ENCODE data around the gene MAP6.

MAP6 gene

DNA sequence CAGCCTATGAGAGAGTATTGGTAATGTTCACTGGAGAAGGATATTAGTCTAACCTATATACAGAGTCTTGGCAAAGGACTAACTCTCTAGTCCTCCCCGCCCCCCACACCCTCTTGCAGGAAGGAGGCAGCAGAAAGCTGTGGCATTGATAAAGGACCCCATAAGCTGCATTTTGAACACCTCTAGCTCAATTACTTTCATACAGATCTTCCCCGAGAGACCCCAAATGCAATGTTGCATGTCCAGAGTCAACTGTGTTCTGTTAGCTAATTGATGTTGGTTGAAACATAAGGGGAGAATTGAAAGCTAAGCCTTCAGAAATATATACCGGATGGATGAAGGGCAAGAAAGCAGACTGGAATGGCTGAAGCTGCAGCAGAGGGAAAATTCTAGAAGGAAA, 2.8 kb downstream of the MAP6 start:
- DNase-seq: no peak

DNA sequence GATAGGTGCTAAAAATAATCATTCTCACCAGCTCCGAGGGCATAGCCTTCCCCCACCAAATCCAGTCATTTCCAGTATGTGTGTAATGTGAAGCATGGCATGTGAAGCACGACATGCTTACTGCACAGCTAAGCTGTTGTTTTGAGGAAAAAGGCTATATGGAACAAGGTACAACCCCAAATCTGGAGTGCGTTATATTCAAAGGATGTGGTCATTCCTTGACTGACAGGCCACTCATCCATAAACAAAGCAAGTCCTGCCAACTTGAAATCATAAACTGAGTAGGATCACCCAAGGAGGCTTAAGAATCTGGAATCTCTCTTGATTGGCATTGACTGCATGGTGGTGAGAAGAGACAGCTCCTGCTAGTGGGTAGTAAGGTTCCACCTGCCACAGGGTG, 3.7 kb downstream of the MAP6 start:
- no peak for DNase-seq

GRCh38 chr11:75664389-75664788, 4.4 kb downstream of the MAP6 start:
- DNase-seq: no peak

DNA sequence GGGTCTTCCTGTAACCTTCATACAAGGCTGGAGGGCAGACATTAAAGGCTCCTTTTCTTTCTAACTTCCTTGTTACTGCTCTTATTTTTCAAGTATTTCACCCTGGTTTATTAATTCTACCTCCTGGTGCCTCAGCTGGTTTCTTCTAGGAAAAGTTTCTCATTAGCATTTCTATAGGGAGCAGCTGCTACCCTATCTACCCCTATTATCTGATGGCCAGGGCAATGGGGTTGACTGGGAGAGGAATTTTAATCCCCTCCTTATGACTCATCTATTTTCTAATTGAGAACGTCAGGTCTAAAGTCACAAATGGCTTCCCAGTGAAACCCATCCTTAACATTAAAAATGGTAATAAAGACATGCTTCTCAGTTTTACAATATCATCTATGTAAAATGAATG, 5.0 kb downstream of the MAP6 start:
- DNase-seq: no peak

DNA sequence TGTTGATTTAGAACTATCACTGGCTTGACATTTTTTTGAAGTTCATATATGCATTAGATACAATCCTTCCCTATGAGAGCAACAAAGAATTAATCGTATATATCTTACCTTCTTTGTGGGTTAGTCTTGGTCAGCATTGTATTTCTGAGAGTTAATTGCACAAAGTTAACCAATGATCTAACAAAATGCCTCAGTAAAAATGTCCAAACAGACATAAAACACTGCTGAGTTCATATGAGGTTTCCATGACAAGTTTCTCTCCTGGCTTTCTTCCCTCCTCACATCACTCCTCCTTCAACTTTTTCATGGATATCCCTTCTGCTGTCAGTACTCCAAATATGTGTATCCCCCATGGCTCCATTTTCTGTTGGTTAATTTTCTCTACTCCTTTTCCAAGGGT, 9.0 kb downstream of the MAP6 start:
- DNase-seq: no peak

DNA sequence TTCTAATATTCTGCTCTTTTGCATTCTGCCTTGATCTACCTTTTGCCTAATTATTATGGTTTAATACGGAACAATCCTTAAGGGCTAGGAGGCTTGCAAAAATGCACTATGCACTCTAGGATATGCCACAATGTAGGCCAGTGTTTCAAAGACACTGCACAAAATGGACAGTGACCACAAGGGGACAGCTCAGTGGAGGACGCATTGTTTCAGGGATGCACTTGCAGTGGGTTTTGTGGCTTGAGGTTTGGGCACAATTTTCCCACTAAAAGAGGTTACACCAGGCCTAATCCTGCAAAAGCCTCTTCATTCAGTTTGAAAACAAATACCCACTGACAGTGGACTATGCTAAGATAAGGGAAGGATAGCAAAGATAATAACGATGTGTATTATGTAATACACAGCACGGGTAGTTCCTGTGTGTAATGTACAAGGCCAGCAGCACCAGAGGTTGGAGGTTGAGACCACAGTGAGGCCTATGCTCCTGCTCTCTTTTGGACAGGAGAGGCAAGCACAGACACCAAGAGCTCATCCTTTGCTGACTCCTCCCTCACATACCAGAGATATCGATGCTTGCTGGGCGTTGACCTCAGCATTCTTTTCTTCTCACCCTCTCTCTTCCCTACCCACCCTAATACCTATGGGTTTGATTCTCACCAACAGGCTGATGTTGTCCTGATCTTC, 12.7 kb downstream of the MAP6 start:
- no peak for DNase-seq

GRCh38 chr11:75655605-75656004, 13.2 kb downstream of the MAP6 start:
- DNase-seq: no peak

- DNase-seq: no peak
Measured at GRCh38 chr11:75654314-75654713, 14.5 kb downstream of the MAP6 start.

DNA sequence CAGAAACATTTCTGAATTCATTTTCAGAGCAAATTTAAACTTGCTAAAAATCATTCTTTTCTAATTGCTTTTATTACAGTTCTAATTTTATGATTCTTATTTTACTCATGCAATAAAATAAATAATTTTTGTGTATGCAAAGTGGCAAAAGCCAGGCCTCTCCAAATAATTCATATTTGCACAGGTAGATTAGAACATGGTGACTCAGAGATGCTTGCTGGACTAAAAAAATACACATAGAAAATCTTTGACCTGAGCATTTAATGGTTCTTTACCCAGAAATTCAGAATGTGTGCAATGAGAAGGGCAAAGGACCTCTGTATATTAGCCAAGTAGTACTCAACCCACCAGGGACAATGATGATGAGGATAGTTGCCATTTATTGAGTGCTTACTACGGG, 15.3 kb downstream of the MAP6 start:
- no peak for DNase-seq

DNA sequence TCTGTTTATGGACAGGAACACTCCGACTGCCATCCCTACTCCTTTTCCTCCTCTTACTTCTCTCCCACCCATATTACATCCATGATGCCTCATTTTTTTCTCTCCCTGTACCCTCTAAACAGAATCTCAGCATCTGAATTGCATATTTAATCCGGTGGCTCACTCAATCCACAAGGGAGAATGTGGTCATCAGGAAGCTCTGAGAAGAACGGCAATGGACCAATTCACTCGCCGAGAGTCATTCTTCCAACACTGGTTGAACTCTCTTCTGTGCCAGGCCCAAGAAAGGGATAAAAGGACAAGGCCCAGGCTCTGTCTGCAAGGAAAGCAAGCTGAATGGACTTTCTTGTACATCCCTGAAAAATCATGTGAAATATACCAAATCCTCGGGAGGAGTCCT, 15.9 kb downstream of the MAP6 start:
- DNase-seq: no peak

GRCh38 chr11:75651218-75651617, 17.6 kb downstream of the MAP6 start:
- DNase-seq: no peak

GRCh38 chr11:75650167-75650723, 18.6 kb downstream of the MAP6 start:
- DNase-seq: no peak

DNA sequence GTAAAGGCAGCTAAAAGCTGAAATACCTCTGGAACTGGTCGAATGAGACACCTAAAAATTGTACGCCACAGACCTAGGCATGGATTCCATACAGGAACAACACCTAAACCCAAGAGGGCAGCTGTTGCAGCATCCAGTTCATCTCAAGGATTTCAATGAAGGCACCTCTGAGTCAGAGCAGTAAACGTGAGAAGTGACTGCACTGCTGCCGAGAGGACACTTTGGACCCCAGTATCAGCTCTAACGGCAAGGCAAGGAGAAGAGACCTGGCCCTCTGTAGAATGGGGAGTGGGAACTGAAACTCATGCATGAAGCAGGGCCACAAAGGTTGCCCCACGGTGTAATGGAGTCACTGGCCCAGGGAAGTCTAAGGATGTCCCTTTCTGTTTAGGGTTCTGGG, 23.9 kb downstream of the MAP6 start:
- no peak for DNase-seq

- DNase-seq: no peak
Measured at GRCh38 chr11:75644370-75644769, 24.5 kb downstream of the MAP6 start.

DNA sequence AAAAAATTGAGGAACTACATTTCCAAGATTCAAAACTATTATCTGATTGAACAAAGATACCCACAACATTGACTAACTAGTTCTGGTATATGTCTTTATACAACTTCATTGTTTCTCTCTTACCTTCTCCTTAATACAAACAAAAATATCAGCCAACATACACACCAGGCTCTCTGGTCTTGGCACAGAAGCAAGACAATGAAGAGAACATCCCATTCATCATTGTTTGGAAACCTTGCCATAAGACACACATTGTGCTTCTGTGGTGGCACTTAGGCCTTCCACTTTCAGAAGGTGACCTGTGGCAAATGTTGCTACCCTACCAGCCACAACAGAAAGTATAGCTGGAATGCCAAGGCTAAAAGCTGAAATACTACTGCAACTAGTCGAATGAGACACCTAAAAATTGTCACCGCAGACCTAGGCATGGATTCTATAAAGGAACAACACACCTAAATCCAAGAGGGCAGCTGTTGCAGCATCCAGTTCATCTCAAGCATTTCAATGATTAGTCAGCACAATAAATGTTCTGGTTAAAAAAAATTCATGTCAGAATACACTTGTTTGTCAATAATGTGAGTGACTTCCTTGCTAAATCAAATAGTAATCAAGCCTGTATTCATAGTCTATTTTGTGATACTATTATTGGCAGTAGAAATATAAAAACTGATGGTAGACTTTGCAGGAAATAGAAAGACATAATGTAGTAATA, 26.3 kb downstream of the MAP6 start:
- DNase-seq: no peak

GRCh38 chr11:75639762-75640181, 29.1 kb downstream of the MAP6 start:
- peak; percentile 69 for DNase-seq

- DNase-seq: no peak
Measured at GRCh38 chr11:75637998-75638397, 30.8 kb downstream of the MAP6 start.

DNA sequence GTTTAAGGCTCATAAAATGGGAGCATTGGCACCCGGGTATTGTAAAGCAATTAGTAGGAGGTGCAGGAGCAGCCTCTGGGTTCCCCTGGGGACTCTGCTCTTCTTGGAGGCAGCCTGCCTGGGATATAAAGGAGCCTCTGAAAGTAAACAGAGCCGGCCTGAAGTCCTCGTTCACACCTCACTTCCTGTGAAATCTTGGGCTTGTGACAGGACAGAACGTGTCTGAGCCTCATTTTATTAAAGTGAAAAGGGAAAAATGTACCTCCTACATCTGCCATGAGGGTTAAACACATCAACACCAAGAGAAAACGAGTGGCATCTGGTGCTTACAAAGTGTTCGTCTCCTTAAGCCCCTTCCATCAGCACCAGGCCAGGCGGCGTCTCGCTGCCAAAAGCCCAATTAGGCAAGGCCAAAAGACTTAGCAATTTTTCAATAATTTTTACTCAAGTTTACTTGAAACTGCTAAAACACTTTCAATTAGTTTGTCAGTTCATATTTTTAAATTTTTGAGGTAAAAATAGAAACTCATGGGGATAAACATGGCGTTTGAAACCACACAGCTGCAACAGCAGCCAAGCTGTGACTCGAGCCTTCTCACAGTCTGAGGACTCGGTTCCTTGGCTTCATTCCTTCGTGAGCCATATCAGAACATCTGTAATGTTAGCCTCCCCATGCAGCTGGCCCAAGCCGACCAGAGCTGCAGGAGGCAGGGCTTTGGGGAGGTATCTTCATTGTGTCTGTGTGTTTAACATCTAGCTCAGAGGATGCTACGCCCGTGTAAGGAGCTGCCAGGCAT, 33.6 kb downstream of the MAP6 start:
- no peak for DNase-seq

- DNase-seq: peak; percentile 68
Measured at GRCh38 chr11:75633409-75634066, 35.3 kb downstream of the MAP6 start.

GRCh38 chr11:75632962-75633361, 35.9 kb downstream of the MAP6 start:
- no peak for DNase-seq

- no peak for DNase-seq
Measured at GRCh38 chr11:75632450-75632849, 36.4 kb downstream of the MAP6 start.

- no peak for DNase-seq
Measured at GRCh38 chr11:75631086-75631730, 37.6 kb downstream of the MAP6 start.

Measured in islet precursor cell (in vitro differentiated cells).